Uterus (tissue), 2 donors: Measurements from ENCODE around the gene ANKRD37.

Source experiments
- POLR2A ChIP-seq, 2 donors: fragments of 450-650 bp; IDR thresholded peaks; one replicate each; pipeline ENCODE4 v1.6.1; 2016; ENCODE audit warnings: antibody characterized with exemption in 2 of 2, mild to moderate bottlenecking in 1 of 2, moderate library complexity in 1 of 2
- TF ChIP-seq, protein P1 (sequence below), 4 experiments: fragments of 200-600 bp in 2 of 4; fragments of 450-650 bp in 2 of 4; sonication (generic) in 2 of 4; IDR thresholded peaks; one replicate each; pipeline ENCODE4 v1.5.1; 2016 to 2019; ENCODE audit warnings: antibody characterized with exemption in 4 of 4, mild to moderate bottlenecking in 2 of 4, moderate library complexity in 1 of 4

- TF ChIP-seq POLR2A (IDR thresholded peaks at IDR 0.05) = no peak
- TF ChIP-seq, protein P1, sequence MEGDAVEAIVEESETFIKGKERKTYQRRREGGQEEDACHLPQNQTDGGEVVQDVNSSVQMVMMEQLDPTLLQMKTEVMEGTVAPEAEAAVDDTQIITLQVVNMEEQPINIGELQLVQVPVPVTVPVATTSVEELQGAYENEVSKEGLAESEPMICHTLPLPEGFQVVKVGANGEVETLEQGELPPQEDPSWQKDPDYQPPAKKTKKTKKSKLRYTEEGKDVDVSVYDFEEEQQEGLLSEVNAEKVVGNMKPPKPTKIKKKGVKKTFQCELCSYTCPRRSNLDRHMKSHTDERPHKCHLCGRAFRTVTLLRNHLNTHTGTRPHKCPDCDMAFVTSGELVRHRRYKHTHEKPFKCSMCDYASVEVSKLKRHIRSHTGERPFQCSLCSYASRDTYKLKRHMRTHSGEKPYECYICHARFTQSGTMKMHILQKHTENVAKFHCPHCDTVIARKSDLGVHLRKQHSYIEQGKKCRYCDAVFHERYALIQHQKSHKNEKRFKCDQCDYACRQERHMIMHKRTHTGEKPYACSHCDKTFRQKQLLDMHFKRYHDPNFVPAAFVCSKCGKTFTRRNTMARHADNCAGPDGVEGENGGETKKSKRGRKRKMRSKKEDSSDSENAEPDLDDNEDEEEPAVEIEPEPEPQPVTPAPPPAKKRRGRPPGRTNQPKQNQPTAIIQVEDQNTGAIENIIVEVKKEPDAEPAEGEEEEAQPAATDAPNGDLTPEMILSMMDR (IDR thresholded peaks at IDR 0.05) = no peak
Observed at GRCh38 chr4:185382754-185383153, 13.9 kb upstream of the ANKRD37 start.
